ENCODE data around the gene DTX3. TPM values are rescaled to one million over a fixed set of nuclear protein-coding genes. Genes with fewer than 3 reads are reported as not detected.
"Not testable (repeated sequence)": the region's sequence is repeated elsewhere in the genome, so short reads cannot be mapped to it uniquely, and the experiment has no call there.

Gene DTX3
- total RNA-seq, 1 experiment from 2014 or later: 57.0 TPM

DNA sequence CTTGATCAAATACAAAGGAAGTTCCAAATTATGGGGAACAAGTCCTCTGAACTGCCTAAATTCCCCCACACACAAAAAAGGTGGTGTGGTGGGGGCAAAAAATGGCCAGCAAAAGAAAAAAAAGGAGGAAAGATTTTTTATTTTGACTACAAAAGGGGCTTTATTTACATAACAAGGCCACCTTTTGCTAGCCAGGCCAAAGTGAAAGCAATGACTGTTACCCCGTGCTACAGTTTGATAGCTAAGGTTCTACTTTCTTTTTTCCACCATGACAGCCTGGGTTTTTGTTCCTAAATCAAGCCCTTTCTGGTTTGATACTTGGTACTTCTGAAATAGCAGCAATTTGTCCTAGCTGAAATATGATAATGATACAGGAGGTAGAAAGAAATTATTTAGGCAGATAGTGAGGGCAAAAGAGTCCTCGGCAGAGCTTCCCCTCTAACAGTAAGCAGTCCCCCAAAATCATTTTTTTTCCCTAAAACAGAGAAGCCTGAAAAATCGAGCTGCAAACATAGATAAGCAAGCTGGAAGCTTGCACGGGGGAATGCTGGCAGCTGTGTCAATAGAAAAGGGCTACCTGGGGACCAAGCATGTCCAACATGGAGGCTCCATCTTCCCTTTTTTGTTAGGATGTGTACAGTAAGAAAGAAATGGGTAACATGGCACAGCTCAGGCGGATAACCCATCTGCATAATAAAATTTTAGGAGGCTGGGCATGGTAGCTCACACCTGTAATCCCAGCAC lies 37.2 kb downstream of the DTX3 start (continued):
- TF ChIP-seq, protein P1, sequence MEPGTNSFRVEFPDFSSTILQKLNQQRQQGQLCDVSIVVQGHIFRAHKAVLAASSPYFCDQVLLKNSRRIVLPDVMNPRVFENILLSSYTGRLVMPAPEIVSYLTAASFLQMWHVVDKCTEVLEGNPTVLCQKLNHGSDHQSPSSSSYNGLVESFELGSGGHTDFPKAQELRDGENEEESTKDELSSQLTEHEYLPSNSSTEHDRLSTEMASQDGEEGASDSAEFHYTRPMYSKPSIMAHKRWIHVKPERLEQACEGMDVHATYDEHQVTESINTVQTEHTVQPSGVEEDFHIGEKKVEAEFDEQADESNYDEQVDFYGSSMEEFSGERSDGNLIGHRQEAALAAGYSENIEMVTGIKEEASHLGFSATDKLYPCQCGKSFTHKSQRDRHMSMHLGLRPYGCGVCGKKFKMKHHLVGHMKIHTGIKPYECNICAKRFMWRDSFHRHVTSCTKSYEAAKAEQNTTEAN (CRISPR knock-in tag; IDR thresholded peaks at IDR 0.05): no peak
- TF ChIP-seq RELA (CRISPR knock-in tag; IDR thresholded peaks at IDR 0.05; ENCODE audit: borderline replicate concordance) (no peak), ZNF219 (CRISPR knock-in tag; IDR thresholded peaks at IDR 0.05; ENCODE audit: borderline replicate concordance) (no peak), FOXK1 (CRISPR knock-in tag; IDR thresholded peaks at IDR 0.05) (no peak), SP1 (CRISPR knock-in tag; conservative IDR thresholded peaks at IDR 0.05) (no peak), ETV6 (CRISPR knock-in tag; IDR thresholded peaks at IDR 0.05) (no peak), MYBL2 (CRISPR knock-in tag; IDR thresholded peaks at IDR 0.05) (no peak)
- TF ChIP-seq, protein P2, sequence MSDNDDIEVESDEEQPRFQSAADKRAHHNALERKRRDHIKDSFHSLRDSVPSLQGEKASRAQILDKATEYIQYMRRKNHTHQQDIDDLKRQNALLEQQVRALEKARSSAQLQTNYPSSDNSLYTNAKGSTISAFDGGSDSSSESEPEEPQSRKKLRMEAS (CRISPR knock-in tag; IDR thresholded peaks at IDR 0.05): no peak
- TF ChIP-seq, protein P3, sequence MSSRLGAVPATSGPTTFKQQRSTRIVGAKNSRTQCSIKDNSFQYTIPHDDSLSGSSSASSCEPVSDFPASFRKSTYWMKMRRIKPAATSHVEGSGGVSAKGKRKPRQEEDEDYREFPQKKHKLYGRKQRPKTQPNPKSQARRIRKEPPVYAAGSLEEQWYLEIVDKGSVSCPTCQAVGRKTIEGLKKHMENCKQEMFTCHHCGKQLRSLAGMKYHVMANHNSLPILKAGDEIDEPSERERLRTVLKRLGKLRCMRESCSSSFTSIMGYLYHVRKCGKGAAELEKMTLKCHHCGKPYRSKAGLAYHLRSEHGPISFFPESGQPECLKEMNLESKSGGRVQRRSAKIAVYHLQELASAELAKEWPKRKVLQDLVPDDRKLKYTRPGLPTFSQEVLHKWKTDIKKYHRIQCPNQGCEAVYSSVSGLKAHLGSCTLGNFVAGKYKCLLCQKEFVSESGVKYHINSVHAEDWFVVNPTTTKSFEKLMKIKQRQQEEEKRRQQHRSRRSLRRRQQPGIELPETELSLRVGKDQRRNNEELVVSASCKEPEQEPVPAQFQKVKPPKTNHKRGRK (CRISPR knock-in tag; IDR thresholded peaks at IDR 0.05; ENCODE audit: borderline replicate concordance): no peak
- TF ChIP-seq, protein P4, sequence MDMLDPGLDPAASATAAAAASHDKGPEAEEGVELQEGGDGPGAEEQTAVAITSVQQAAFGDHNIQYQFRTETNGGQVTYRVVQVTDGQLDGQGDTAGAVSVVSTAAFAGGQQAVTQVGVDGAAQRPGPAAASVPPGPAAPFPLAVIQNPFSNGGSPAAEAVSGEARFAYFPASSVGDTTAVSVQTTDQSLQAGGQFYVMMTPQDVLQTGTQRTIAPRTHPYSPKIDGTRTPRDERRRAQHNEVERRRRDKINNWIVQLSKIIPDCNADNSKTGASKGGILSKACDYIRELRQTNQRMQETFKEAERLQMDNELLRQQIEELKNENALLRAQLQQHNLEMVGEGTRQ (CRISPR knock-in tag; IDR thresholded peaks at IDR 0.05): no peak
- TF ChIP-seq, protein P5, sequence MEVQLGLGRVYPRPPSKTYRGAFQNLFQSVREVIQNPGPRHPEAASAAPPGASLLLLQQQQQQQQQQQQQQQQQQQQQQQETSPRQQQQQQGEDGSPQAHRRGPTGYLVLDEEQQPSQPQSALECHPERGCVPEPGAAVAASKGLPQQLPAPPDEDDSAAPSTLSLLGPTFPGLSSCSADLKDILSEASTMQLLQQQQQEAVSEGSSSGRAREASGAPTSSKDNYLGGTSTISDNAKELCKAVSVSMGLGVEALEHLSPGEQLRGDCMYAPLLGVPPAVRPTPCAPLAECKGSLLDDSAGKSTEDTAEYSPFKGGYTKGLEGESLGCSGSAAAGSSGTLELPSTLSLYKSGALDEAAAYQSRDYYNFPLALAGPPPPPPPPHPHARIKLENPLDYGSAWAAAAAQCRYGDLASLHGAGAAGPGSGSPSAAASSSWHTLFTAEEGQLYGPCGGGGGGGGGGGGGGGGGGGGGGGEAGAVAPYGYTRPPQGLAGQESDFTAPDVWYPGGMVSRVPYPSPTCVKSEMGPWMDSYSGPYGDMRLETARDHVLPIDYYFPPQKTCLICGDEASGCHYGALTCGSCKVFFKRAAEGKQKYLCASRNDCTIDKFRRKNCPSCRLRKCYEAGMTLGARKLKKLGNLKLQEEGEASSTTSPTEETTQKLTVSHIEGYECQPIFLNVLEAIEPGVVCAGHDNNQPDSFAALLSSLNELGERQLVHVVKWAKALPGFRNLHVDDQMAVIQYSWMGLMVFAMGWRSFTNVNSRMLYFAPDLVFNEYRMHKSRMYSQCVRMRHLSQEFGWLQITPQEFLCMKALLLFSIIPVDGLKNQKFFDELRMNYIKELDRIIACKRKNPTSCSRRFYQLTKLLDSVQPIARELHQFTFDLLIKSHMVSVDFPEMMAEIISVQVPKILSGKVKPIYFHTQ (CRISPR knock-in tag; IDR thresholded peaks at IDR 0.05): no peak
- TF ChIP-seq, protein P6, sequence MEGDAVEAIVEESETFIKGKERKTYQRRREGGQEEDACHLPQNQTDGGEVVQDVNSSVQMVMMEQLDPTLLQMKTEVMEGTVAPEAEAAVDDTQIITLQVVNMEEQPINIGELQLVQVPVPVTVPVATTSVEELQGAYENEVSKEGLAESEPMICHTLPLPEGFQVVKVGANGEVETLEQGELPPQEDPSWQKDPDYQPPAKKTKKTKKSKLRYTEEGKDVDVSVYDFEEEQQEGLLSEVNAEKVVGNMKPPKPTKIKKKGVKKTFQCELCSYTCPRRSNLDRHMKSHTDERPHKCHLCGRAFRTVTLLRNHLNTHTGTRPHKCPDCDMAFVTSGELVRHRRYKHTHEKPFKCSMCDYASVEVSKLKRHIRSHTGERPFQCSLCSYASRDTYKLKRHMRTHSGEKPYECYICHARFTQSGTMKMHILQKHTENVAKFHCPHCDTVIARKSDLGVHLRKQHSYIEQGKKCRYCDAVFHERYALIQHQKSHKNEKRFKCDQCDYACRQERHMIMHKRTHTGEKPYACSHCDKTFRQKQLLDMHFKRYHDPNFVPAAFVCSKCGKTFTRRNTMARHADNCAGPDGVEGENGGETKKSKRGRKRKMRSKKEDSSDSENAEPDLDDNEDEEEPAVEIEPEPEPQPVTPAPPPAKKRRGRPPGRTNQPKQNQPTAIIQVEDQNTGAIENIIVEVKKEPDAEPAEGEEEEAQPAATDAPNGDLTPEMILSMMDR (IDR thresholded peaks at IDR 0.05): no peak

DNA sequence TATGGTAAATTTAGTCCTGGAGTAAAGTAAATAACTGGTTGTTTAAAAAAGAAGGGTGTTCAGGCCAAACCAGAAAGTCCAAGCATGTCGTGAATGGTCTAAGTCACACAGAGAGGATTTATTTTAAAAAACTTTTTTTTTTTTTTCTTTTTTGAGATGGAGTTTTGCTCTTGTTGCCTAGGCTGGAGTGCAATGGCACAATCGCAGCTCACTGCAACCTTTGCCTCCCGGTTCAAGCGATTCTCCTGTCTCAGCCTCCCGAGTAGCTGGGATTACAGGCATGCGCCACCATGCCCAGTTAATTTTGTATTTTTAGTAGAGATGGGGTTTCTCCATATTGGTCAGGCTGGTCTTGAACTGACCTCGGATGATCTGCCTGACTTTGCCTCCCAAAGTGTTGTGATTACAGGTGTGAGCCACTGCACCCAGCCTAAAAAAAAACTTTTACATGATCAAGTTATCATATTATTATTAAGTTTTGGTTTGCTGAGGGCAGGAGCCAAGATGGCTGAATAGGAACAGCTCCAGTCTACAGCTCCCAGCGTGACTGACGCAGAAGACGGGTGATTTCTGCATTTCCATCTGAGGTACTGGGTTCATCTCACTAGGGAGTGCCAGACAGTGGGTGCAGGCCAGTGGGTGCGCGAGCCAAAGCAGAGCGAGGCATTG lies 41.5 kb downstream of the DTX3 start:
- ATAC-seq; H3K4me3 Mint-ChIP-seq; POLR2A ChIA-PET; DNase-seq (ENCODE audit: low spot score); CTCF ChIA-PET; H3K27ac Mint-ChIP-seq: not testable (repeated sequence)
- Mint-ChIP-seq H3K27me3 (ENCODE audit: low read depth) (peaks cover 12% of the 10 kb centered on the region), H3K36me3 (peaks cover 23% of the 10 kb centered on the region), H3K4me1 (peaks cover 10% of the 10 kb centered on the region), H3K9me3 (peaks cover 31% of the 10 kb centered on the region)

DNA sequence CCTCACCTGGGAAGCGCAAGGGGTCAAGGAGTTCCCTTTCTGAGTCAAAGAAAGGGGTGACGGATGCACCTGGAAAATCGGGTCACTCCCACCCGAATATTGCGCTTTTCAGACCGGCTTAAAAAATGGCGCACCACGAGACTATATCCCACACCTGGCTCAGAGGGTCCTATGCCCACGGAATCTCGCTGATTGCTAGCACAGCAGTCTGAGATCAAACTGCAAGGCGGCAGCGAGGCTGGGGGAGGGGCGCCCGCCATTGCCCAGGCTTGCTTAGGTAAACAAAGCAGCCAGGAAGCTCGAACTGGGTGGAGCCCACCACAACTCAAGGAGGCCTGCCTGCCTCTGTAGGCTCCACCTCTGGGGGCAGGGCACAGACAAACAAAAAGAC lies 42.0 kb downstream of the DTX3 start:
- H3K4me1 Mint-ChIP-seq; H3K27me3 Mint-ChIP-seq (ENCODE audit: low read depth); CTCF ChIA-PET; POLR2A ChIA-PET; H3K27ac Mint-ChIP-seq; DNase-seq (ENCODE audit: low spot score); H3K4me3 Mint-ChIP-seq; ATAC-seq: not testable (repeated sequence)
- Mint-ChIP-seq H3K36me3 (peaks cover 23% of the 10 kb centered on the region), H3K9me3 (peaks cover 26% of the 10 kb centered on the region)
